SHP77 (cell line): ENCODE results near the gene PLEKHH1.
"Not testable (repeated sequence)": the region's sequence is repeated elsewhere in the genome, so short reads cannot be mapped to it uniquely, and the experiment has no call there.

Experiments
- DNase-seq, 2 experiments: peaks; one replicate each; lab custom pipeline; 2025; lab: John Stamatoyannopoulos, UW

Gene PLEKHH1

DNA sequence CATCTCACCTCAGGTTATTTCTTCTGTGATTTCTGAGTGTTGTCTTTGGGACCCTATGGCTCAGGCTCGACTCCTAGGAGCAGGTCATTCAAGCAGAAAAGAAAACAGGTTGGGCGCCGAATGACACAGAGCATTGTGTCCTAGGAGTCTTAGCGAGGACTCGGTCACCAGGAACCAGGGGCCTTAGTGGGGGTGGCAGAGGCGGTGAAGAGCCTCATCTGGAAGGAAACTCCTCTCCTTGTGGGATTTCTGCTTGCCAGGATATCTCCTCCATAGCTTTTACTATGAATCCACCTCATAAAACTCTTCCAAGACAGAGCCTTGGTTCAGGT lies 630 bp downstream of the PLEKHH1 start:
- DNase-seq: no peak

DNA sequence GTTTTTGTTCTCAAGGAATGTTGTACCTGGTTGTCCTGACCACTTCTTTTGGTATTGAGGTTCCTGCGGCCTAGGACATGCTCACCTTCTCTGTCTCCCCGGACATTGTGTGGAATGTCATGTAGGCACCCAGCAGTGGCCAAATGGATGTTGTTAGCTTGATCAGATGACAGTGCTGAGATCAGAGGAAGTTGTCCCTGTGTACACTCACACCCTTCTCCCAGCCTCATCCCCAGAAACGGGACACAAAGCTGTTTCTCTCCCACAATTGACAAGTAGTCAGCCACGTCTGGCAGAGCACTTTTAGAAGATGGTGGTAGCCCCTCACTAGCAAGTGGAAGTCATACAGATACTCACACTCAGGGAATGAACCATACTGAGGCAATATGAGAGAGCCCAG lies 3.0 kb downstream of the PLEKHH1 start:
- DNase-seq: no peak

DNA sequence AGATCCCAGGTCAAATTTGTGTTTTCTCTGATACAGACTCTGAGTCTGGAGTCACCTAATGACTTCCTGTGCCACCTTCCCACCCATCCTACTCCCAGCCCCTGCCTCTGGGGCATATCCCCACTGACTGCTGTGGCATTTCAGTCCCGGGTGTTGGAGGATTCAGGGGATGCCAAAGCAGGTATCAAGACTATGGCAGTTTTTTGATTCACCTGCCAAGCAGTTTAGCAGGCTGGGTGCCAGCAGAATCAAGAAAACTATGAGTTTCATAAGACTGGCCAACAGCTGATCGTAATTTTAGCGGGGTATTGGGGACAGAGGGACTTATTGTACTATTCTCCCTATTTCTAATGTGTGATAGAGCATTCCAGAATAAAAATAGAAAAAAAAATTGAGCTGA lies 4.6 kb downstream of the PLEKHH1 start:
- no peak for DNase-seq

DNA sequence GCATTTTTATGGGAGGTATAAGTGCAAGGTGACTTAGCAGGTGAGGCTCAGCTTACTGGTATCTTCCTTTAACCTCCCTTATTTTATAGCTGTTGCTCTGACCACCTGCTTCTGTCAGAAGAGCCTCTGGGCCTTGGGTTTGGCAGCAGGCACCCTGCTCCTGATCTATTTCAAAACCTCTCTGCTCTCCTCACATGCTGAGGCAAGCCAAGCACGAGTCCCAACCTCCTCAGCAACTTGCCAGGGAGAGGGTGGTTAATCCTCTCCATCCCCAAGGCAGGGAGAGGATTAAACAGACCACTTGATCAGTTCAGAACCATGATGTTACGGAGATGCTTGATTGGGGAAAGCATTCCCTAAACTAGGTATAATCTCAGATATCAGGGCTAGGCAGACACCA lies 5.4 kb downstream of the PLEKHH1 start:
- DNase-seq: no peak

DNA sequence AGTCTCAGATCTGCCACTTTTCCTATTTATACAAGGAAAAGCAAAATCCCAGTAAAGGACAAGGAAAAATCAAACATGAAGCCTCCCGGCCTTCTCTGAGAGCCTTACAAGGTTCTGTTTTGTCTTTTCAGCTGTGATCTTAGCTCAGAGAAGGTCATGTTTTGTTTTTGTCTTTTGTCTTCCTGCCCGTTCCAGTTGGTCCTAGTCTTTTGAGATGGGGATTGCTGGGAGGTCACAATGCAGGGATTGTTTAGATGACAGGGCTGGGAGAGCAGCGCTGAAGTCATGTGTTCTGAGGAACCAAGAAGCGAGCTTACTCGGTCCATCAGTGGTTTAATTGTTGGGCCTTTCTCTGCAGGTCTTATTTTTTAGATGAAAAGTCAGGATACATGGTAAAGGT lies 6.0 kb downstream of the PLEKHH1 start:
- no peak for DNase-seq

DNA sequence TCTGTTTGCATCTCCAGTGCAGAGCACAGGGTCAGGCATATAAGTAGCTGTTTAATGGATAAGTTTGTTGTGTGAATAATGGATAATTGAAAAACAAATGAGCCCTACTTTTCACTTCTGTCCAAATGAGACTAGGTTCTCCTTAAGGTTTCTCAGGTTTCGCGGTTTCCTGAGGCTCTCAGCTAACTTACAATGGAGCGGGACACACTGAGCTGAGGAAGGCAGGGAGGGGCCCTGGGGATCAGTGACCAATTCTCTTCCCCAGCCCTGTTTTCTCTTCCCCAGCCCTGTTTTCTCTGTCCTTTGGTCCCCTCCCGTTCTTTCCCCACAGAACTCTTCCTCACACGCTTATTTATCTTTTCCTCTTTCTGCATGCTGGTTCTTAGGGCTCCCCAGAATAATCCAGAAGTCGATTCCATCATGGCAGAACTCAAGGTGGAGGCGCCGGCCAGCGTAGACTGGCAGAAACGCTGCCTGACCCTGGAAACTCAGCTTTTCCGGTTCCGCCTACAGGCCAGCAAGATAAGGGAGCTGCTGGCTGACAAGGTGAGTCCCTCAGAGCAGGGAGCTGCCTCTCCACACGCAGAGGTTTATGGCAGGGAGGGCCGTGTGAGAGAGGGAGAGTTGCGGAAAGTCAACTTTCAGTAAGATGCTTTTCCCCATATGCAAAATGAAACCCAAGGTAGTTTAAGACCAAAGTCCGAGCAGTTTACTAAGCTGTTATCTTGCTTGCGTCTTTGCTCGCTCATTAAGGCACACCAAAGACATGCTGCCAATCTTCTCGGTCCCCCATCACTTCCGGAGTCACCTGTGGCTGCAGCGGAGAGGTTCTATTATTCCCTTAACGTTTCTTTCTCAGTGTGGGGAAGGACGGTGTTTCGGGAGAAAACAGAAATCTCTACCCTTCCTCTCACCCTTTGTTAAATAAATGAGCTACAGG lies 8.6 kb downstream of the PLEKHH1 start:
- DNase-seq: no peak

DNA sequence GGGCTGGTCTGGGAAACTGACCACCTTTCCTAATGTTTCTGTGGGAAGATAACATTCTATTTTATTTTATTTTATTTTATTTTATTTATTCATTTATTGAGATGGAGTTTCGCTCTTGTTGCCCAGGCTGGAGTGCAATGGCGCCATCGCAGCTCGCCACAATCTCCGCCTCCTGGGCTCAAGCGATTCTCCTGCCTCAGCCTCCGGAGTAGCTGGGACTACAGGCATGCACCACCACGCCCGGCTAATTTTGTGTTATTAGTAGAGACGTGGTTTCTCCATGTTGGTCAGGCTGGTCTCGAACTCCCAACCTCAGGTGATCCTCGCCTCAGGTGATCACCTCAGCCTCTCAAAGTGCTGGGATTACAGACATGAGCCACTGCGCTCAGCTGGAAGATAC lies 9.5 kb downstream of the PLEKHH1 start:
- not testable (repeated sequence) for DNase-seq

DNA sequence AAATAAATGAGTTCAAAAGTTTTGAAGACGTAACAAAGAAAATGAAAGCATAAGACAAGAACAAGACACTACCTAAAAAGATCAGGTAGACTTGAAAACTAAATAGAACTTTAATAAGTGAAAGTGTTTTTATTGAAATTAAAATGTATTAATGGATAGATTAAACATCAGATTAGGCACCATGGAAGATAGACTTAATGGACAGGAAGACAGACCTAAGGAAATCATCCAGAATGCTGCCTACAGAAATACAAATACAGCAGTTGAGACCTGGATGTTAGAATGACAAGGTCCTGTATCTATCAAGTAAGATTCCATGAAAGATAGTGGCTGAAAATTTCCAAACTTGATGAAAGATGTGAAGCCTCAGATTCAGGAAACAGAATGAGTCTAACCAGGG lies 11.5 kb downstream of the PLEKHH1 start:
- no peak for DNase-seq

DNA sequence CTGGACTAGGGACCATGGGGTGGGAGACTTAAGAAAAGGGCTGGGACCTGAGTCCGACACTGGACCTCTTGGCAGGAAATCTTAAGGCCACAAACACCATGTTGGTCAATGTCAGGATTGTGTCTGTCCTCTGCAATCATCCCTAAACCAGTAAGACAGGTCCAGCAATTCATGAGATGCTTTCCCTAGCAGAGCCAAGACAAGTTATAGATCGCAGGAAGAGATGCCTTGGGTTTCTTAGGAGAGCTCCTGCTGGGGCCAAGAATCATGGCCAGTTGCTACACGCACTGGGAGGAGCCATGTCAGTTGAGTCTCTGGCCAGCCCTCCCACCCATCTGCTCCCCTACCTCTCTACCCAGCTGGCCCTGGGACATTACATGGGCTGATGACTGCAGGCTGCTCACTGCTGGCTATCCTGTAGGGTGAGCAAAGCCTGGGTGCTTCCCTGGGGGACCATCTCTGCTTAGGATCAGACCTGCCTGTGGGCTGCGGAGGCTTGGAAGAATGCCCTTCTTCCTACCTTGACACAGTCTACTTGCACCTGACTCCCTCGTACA lies 14.2 kb downstream of the PLEKHH1 start:
- DNase-seq: no peak

DNA sequence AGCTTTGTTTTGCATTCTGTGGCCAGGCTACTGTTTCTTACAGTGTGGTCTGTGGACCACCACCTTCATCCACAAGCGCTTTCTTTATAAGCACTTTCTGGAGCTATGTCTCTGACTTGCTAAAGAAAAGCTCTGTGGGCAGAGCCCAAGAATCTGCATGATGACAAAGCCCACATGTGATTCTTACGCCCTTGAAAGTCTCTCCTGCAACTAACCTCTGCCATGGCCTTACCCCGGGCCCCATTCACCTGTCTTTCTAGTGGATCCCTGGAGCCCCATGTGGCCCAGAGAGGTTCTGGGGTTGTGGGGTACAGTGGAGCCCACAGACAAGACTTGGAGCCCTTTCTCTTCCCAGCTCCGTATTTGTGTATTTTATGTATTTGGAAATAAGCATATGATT lies 16.6 kb downstream of the PLEKHH1 start:
- no peak for DNase-seq

DNA sequence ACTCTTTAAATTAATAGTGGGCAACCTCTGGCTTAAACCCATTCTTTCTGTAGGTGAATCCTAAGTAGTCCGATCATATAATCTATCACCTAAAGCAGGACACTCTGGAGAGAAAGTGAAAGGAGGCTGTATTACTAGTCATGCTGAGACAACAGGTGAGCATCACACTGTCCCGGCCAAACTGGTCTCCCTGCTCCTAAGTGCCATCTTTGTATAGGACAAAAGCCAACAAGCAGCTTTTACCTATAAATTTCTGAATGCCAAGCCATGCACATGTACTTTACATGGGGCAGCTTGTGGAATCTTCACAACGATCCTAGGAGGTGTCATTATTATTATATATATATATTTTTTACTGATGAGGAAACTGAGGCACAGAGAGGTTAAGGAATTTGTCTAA lies 18.0 kb downstream of the PLEKHH1 start:
- no peak for DNase-seq

DNA sequence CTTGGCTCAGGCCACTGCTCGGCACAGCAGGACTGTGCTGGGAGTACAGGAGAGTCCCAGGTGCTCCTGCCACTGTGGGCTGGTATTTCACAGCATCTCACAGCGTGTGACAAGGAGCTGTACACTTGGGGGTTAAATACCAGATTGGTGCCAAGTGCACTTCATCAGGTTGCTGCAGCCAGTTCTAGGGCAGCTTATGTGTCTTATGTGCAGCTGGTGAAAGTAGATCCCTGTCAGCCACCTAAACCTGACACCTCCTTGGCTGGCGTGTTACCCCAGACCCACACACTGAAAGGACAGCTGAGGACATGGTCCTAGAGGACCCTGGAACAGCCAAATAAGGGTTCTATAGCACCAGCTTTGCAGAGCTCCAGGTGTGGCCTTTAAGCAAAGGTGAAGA lies 18.9 kb downstream of the PLEKHH1 start:
- DNase-seq: no peak

DNA sequence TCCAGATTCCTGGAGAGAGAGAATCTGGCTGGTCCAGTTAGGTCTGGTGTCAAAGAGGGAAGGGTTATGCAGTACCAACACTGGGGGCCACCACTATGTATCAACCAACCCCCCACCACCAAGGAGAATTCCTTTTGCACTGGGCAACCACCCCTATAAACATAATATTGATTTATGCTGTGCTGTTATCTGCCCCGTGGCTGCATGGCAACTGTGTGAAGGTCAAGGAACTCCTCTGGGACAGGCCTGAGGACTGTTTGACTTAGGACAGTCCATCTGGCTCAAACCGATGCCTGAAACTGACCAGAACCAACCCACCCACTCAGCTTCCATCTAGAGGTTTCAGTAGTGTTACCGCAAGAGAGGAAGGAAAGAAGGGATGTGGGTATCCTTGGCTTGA lies 20.5 kb downstream of the PLEKHH1 start:
- DNase-seq: no peak

DNA sequence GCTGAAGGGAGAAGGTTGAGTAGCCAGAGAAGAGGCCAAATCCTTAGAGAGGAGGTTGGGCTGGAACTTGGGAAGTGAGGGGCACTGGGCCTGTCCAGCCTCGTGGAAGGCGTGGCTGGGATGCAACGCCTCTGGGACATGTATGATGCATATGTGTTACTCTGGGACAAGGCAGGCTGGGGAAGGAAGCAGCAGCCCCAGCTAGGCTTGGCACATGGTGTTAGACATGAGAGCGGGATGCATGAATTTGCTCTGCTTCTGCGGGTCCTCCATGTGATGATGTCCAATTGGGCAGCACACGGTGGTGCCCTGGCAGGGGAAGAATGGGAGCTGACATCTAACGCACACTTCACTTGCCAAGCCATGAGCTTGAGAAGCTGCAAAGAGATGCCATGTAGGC lies 21.3 kb downstream of the PLEKHH1 start:
- DNase-seq: no peak

DNA sequence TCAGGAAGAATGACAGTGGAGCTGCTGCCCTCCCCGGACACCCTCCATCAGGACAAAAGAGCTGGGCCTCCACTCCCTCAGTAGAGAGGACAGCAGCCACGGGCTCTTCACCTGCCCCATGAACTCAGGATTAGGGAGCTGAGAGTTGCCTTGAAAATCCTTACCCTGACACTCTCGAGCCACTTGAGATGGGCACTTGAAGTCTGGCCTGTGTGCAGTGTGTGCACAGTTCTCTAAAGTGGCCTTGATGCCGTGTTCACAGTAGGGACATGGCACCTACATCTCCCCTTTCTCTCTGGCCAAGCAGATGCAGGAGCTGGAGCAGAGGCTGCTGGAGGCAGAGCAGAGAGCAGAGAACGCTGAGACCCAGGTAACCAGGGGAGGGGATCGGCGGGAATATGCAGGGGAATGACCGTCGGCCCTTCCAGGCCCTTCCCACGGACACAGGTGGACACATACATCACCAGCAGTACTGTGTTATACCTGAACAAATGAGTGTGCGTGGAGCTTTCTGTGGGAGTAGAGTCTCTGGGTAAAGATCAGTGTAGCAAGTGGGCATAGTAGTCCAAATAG lies 22.5 kb downstream of the PLEKHH1 start:
- DNase-seq: no peak

DNA sequence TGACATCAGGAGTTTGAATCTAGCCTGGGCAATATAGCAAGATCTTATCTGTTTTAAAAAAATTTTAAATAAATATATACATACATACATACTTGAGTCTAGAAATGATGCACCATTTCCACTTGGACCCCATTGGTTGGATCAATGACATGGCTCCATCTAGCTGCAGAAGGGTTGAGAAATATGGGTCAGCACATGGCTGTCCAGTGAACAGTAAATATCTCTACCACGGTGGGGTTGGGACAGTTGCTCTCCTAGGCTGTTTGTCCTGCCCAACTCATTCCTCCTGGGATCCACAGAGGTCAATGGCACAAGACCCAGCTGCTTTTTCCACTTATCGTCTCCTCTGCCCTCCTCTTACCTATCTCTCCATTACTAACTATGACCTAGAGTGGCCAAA lies 23.6 kb downstream of the PLEKHH1 start:
- DNase-seq: no peak

DNA sequence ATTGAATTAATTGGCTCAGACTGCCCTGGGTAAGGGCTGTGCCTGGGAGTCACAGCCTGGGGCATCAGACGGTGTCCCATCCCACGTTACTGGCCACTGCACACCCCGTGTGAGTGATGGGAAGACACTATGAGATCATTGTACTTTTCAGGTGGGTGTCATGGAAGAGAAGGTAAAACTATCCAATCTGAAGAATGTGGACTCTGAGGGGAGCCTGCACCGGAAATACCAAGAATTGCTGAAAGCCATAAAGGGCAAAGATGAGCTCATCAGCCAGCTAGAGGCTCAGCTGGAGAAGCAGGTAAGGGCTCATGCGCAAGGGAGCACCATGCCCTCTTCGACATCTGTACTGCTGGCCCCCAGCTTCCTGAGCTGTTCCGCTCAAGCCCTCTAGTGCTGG lies 24.0 kb downstream of the PLEKHH1 start:
- DNase-seq: no peak

DNA sequence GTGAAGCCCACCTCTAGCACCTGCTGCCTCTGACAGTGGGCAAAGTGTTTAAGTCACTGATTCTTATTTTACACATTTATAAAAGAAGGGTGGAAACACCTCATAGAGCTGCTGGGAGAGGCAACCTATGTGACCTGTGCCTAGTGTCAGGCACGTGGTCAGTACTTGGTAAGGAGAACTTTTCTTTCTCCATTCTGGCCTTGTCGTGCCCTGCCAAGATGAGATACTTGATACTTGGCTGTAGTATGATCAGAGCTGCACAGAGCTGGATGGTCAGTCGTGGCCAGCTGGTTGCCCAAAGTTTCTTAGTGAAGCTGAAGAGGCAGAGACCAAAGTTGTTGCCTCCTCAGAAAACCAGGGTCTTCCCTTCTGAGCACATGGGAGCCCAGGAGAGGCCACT lies 24.6 kb downstream of the PLEKHH1 start:
- no peak for DNase-seq

DNA sequence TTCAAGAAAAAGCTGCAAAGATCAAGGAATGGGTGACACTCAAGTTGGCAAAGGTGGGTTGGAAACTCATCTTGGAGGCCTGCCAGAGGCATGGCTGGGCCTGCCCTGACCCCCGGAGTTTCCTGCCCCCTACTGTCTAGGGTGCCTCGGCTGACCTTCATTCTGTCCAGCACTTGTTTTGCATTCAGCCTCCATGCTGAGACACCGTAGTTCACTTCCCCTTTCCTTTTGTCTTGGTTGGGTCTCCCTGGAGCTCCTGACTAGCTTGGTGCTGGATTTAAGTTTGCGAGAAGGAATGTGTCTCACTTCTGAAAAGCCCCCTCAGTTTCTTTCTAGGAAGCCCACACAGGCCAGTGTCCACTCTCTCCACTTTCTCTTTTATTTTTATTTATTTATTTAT lies 26.5 kb downstream of the PLEKHH1 start:
- DNase-seq: no peak

DNA sequence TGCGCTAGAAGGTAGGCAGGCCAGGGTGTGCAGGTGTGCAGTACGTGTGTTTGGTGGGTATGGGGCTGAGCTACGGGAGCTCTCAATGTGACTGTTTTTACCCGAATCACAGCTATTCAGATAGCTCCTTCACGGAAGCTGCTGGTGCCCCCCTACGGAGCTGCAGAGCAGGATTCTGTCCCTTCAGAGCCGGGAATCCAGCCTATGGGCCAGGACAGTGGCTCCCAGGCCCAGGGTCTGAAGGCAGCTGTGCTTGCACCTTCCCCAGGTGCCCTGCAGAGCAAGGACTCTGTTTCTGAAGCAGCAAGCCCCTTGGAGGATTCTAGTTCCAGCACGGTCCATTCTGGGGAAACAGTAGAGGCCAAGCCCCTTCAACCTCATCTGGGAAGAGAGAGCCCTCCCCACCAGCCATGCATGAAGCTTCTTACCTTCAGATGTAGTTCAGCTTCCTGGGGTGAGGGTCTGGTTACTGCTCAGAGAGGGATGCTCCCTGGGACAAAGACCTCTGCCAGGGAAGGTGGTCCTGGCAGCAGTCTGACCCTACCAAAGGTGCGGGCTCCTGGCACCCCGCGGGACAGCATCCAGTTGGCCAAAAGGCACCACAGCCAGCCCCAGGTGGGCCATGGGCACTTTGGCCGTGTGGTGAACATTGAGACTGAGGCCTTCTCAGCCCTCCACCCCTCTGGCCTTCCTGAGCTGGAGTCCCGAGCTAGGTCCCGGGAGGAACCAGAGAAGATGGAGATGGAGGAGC lies 29.1 kb downstream of the PLEKHH1 start:
- DNase-seq: no peak

DNA sequence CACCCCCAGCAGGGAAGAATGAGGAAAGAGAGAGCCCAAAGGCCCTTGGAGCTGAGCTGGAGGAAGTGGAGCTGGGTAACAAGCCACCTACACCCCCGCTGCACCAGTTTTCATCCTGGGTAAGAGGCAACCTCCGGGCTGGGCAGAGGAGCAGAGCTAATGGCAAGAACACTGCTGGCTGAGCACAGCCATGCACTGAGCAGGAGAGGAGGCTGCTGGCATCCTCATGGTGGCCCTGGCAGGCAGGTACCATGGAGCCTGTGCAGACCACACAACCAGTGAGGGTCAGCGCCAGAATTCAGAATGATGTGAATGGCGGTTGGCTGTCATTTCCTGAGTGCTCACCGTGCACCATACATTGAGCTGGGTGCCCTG lies 29.7 kb downstream of the PLEKHH1 start:
- no peak for DNase-seq

DNA sequence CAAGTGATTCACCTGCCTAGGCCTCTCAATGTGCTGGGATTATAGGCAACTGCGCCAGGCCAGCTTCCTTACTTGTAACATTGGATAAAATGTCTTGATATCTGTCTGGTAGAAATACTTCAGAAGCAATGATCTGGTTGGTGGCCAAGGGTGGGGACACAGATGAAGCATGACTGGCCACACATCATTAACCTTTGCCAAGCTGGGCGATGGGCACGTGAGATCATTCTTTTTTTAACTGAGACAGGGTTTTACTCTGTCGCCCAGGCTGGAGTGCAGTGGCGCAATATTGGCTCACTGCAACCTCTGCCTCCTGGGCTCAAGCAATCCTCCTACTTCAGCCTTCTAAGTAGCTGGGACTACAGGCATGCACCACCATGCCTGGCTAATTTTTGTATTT lies 31.1 kb downstream of the PLEKHH1 start:
- no peak for DNase-seq

DNA sequence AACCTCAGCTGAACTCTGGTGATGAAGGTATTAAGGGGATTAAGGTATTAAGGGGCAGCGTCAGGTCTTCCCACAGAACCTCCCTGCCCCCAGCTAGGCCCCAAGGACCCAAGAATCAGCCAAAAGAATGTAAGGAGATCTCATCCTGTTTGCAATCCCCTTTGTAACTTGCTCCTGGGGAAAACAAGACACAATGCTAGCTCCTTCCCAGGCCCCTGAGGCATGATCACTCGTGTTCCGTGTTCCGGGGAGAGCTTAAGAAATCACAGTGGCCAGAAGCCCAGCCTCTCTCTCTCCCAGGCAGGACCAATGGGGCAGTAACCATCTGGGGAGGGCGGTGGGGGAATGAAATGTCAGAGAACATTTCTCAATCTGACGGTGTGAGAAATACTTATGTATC lies 33.8 kb downstream of the PLEKHH1 start:
- no peak for DNase-seq
